ENCODE data around the gene CELF4.

Gene CELF4

DNA sequence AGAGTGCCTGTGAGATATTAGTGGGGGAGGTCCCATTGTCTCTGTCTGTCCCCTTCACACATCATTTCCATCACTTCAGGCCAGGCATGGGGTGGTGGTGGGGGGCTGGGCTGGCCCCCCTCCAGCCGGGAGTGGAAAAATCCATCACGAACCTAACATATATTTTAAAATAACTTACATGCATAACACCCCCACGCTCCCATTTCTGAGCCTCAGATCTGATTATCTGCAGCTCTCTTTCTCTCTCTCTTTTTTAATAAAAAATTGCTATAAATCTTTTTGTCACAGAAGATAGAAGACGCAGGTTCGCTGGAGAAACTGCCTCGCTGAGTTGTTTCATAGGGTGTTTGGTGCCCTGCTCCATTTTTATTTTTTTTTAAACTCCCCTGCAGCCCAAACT is 159.8 kb downstream of the CELF4 start:
- no peak for DNase-seq

DNA sequence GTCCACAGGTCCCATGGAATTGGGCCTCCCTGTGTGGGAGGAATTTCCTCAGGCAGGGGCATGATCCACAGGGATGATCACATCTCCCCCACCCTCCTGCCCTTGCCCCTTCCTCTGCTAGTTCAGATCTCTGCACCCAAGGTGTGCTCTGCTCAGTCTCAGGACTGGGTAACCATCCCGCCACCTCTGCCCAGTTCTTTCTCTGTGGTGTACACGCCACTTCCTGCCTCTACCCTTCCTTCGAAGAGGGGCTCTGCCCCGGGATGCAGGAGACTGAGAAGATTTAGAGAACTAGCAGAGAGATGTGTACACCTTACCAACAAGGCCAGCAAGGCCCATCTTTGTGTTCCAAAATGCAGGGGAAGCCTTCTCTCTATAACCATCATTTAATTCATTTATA is 160.4 kb downstream of the CELF4 start:
- DNase-seq = no peak

DNA sequence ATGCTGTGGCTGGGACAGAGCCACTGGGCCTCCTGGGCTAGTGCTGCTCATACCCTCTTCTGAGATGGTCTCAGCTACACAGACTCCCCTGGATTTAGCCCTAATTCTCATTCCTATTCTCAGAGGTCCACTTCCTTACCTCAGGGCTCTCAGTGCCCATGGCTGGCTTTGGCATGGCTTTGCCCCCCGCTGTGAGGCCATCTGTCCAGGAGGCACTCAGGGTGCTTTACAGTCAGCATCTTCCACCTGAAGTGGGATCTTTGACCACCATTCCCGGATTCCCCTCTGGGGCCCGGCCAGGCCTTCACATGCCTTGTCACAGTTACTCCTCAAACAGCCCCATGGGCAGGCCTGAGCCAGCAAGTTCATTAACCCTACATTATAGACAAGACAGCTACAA is 161.8 kb downstream of the CELF4 start:
- no peak for DNase-seq

DNA sequence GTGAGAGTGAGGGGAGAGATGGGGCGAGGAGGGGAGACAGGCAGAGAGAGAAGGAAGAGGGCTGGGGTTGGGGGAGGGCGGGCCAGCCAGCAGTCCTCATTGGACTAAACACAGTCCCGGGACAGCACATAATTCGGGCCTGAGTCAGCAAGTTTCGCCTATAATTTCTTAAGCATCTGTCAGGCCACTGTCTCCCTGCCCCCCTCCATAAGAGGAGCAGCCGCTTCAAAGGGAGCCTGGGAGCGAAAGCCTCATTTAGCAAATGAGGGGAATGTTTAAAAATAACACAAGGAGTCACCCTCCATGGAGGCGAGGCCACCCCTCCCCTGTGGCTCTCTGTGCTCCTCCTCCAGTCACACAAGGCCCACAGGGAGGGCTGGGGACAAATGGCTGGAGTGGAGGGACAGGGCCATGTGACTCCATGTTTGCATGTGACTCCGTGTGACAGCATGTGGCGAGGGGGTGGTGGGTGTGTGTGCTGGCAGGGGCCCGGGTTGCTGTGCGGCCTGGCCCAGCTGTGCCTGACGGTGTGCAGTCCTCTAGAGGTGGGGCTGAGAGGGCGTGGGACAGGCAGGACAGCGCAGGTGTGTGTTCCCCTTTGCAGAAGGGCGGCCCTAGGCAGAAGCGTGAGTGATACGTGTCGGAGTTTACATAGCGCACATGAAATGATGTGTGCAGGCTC is 162.4 kb downstream of the CELF4 start:
- DNase-seq = no peak

DNA sequence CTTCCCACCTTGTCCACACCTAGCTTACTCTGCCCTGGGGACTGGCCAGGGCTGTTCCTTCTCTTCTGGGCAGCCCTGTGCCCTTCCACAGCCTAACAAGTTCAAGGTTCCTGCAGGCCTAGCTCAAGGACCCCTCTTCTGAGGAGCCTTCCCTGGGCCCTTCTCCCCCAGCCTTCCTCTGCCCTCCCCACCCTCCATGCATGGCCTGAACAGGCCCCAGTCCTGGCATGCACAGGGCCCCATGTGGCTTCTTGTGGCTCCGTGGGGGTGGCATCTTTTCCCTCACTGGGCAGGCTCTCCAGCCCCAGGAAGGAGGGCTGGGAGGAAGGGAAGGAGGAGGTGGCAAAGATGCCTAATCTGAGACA is 162.9 kb downstream of the CELF4 start:
- no peak for DNase-seq

DNA sequence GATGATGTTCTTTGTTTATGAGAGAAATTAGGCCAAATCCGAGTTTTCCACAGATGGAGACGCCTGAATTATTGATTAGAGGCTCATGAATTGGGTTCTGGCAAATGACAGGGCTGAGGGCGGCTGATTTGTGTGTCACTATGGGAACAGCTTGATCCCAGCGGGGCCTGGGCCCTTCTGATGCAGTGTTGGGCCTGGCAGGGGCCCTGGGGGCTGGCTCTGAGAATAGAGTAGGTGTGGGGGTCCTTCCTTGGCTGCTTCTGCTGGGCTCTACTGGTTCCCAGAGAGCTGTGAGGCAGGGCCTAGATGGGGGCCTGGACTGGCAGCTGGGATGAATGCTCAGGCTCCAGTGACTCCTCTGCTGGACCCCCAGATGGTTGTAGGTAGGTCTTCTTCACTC is 164.8 kb downstream of the CELF4 start:
- no peak for DNase-seq

DNA sequence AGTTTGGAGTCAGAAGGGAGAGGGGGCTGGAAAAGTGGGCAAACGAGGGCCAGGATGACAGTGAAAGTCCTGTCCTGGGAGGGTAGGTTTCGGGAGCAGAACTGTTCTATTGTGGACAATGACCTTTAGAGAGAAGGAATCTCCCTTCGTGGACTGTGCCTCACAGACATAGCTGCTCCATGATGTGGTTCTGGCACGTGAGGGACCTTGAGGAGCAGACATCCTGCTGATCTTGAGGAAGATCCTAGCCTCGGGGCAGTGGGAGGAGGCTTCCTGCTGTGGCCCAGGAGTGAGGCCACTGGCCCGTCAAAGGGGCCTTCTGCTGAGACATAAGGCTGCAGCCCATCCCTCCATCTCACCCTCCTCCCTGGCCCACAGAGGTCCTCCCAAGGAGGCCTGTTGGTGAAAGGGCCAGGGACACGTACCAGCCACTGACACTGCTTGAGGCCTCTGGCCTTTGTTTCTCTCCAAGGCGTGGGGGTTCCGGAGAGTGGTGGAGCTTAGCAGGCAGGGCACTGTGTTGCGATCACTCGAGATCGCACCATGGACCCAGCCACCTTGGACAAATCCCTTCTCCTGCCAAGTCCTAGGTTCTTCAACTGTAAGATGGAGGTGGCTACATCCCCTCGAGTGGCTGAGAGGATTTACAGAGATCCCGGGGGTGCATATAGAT is 167.2 kb downstream of the CELF4 start:
- DNase-seq = no peak

DNA sequence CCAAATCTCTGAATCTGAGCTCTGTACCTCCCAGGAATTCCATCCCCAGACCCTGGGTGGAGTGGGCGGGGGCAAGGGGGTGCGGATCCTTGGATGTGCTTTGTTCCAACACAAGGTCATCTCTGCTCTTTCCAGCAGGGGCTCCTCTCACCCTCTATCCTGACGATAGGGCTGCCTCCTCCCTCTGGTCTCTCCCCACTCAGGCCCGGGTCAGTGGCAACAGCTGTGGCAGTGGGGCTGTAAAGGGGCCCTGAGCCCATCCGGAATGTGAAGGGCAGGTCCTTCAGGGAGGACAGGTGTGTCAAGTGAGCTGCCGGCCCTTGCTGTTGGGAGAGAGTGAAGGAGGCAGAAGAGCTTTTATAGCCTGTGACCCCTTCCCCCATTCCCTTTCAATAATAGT is 167.8 kb downstream of the CELF4 start:
- no peak for DNase-seq

DNA sequence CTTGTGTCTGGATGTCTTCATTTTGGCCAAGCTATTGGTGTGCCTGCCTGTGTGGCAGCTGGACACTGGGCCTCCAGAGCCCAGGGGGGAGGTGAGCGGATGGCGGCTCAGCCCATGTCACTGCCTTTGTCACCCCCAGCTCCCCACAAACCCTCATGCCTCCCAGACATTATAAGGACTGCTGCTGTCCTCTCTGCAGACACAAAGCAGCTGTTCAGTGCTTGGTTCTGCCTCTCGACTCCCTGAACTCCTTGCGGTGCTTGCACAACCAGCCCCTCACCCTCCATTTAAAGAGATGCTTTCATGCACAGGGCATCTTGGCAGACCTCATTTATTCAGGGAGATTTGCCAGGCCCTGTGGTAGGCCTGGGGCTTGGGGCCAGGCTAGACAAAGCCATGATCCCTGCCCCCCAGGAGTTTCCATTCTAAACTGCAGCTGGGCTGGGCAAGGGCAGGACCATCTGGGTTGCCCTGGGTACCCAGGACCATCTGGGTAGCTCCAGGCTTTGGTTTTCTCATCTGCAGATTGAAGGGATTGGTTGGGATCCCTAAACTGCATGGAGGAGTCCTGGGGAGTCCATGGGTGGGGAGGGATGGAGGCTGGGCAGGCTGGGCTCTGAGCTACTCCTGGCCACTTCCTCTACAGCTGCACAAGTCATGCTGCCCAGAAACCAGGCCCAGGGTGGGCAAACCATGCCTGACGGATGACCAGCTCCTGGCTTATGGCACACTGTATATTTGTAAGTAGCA is 168.5 kb downstream of the CELF4 start:
- no peak for DNase-seq

DNA sequence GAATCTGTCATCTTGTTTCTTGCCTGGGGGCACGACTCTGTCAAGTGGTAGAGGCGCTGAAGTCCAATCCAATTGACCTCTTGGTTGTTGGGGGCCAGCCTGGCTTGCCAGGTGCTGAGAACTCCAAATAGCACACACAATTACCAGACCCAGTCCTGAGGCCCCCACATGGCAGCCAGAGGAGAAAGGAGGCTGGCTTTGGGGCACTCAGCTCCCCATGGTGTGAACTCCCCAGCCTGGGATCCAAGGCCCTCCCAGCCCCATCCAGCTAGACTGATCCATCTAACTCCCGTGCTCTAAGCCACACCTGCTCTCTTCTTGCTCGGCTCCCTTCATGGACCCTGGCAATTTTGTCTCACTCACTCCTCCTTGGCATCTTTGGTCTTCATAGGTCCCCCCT is 170.0 kb downstream of the CELF4 start:
- no peak for DNase-seq

DNA sequence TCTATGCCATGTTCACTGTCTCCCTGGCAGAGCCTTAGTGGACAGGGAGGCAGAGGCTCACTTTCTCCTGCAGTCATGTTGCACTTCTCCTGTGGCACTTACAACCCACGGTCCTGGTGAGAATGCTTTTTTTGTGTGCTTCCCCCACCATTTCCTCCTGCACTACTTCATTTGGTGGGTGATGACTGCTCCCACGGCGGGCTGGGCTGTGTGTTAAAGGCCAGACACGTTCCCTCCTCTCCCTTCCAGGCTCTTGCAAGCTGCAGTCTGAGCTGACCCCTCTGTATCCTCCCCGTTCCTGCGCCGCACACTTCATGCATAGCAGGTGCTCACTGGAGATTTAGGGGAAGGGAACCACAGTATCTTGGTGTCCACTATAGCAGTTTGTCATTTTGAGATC is 170.5 kb downstream of the CELF4 start:
- no peak for DNase-seq

DNA sequence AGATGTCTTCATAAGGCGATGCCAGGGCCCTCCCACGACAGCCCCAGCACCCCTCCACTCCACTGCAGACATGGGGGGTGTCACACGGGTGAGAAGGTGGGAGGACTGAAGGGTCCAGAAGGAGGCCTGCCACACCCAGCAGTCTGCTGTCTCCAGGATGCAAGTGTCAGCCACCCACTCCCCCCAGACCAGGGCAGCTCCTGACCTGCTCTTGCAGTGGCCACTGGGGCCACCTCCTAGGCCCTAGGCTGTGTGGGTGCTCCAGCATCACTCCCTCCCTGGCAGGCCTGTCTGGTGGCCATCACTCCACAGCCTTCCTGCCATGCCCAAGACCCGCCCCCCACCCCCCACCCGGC is 171.0 kb downstream of the CELF4 start:
- DNase-seq = no peak

DNA sequence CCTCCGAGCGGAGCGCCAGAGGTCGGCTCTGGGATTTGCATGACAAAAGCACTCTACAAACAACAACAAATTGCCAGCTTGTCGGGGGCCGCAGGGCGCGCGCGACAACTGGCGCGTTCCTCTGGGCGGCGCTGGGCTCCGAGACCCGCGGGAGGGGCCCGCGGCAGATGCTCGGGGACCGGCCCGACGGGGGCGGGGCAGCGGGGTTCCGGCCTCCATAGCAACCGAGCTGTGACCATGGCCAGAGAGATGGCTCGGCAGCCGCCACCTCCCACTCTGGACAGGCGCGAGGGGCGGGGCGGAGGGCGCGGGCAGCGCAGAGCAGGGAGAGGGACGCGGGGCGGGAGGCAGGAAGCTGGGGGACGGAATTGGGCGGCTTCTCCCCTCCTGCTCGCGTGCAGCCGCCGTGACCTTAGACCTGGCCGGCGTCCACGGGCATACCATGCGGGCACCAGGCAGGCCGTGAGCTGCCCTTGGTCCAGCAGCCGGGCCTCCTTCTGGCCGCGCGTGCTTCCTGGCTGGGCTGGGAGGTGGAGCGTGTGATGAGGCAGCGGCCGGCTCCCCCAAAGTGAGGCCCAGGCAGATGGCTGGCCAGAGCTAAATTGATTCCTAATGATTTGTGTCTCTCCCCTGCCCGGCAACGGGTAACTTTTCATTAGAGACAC is 171.5 kb downstream of the CELF4 start:
- no peak for DNase-seq

DNA sequence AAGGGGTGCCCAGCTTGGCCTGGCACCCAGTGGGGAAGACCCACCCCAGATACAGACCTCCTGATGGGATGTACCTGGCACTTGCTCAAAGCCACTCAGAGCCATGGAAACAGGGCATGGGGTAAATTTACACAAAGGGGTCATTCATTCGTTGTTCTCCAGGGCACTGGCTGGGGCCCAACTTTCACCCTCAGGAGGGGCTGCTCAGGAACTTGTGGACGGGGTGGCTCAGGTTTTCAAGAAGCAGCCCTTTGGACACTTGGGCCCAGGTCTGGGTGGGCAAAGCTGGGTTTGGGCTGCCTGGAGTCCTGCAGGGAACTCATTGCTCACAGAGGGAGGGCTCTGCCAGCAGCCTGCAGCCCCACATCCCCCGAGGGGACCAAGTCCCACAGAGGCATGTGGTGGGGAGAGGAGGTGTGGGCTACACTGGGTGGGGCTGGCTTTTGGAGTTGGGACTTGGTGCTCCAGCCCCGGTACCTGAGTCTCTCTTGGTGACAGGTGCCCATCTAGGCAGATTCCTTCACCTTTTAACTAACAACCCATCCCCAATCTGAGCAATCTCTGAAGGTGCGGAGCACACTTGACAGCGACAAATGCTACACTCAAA is 172.3 kb downstream of the CELF4 start:
- no peak for DNase-seq

DNA sequence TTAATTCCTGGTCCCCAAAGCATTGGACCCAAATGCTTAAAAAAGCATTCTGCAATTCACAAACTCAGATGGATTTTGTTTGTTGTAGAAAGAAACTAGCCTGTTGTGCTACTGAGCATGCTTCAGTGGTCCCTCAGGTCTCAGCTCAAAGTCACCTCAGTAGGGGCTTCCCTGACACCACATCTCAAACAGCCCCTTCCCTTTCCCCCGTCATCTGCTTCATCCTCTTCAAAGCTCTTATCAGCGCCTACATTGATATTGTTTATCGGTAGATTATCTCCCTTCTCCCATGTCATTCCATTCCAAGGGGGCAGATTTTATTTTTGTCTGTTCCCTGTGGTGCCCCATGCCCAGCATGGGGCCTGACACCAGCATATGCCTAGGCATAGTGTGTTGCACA is 172.9 kb downstream of the CELF4 start:
- DNase-seq = no peak

DNA sequence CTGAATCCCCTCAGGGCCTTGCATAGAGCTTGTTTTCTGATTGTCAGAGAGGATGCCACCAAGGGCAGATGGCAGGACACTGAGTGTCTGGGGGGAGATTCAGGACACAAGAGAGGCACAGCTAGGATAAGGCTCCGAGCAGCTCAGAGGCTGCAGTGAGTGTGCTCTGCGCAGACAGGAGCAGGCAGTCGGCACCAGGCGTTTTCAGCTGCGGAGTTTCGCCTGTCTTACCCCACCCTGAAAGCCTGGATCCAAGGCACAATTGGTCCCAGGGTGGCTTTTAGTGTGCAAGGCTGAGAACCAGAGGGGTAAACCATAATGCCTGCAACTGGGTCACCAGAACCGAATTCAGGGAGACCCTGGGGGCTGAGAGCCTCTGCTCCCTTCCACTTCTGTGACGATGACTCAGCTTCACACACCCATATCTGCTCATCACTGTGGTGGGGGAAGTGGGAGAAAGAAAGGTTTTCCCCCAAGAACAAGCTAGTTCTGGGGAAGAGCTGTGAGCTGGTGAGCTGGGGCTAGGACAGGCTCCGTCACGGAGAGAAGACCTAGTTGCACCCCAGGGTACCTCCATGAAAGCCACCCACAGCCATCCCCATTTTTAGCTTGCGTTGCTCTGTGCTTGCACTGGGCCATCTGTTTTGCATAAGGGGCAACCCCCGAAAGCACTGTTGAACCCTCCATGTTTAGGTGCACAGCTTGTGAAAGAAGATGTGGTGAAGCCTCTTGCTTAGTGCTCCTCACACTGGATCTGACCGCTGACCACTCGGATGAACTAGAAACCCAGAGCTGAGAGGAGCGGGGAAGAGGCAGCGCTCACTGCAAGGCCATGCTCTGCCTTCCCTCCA is 173.7 kb downstream of the CELF4 start:
- DNase-seq = no peak

DNA sequence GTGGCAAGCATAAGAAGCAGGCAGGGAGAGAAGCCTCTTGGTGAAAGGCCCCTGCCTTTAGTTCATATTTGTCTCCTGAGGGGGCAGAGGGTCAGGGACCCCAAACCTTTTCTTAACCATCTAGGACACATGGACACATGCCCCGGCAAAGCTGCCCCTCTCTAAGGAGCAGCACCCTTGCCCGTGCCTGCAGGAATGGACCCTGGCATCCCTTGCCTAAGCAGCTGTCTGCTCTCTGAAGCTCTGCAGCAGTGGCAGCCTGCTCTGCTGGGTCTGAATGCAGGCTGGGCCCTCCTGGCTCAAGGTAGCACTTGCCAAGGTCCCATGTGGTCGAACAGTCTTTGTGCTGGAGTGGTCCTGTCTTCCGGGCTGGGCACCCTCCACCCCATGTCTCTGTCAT is 174.4 kb downstream of the CELF4 start:
- no peak for DNase-seq

DNA sequence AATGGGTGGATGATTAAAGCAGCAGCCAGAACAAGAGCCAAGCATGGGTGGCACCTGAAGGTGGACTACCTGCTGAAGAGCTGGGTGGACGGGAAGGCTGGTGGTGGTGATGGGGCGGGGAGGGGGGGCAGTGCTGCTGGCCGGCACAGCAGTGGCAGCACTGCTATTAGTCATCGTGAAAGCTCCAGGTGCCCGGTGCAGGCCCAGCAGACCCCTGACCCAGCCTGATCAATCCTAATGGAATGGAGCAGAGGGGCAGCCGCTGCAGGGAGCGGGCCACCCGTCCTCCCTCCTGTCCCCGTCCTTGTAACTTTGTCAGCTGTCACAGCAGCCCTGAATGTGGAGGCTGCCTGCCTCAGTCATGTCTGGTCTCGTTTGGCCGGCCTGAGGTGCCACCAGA is 174.9 kb downstream of the CELF4 start:
- DNase-seq = no peak

DNA sequence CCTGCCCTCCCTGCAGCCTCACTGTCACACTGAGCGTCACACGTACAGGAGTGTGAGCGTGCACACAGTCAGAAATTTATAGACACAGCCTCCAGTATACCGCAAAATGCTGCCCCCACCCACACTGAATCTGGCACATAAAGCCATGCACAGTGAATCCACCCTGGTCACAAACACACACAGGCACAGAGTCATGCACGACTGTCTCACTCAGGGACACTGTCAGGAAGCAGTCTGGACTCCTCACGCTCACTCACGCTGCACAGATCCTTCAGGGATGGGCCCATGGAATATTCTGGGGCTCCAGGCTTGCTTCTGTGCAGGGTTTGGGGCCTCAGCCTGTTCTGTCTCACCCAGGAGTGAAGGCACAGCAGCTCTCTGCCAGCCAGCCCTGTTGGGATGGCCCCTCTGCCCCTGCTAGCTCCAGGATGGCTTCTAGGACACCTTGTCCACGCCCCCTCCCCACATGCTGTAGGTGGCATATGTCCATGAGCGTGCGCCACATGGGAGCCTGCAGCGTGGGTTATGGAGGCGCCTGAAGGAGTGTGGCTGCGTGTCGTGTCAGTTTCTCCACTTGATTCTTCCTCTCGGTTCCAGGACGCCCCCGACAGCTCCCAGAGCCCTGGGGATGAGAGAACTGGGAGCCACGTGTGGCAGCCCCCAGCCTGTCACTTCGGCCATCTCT is 175.8 kb downstream of the CELF4 start:
- no peak for DNase-seq

DNA sequence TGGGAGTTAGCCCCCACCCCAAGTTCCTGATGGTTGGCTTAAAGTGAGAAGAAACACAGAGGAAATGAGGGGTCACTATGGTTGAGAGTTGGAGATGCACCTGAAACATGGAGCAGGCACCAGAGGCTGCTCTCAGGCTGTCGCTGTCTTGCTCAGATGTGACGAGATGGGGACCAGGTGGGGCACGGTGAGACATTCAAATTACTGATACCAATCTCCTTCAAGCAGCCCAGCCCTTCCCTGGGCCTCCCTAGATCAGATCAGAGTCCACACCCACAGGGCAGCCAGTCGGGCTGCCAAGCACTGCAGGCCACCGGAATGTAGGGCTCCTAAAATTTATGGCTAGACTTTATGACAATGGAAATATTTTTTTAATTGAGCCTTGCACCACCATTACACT is 176.6 kb downstream of the CELF4 start:
- no peak for DNase-seq

DNA sequence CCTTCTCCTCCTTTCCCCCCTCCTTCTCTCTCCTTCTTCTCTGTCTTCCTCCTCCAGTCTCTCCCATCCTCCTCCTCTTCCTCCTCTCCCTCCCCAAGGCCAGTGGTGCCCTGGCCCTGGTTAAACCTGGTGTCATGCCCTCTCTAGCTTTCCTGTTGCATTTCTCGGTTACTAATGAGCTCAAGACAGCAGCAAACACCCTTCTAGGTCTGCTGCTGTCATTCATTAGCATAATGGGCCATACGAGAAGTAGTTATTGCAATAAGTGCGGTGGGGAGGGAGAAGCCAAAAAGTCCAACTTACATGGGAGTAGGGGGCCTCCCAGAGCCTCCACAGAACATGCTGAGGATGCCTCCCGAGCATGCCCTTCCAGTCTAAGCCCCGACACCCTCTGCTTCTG is 177.2 kb downstream of the CELF4 start:
- no peak for DNase-seq
